Measurements from ENCODE around the gene EHF. TPM values are rescaled to one million over a fixed set of nuclear protein-coding genes. Genes with fewer than 3 reads are reported as not detected.

EHF gene
- total and polyA plus RNA-seq, 9 of the 15 experiments (the other 6 are each of a cell fraction or from before 2014, with no cell fraction given): 0.04 to 0.54 (median 0.37) TPM

DNA sequence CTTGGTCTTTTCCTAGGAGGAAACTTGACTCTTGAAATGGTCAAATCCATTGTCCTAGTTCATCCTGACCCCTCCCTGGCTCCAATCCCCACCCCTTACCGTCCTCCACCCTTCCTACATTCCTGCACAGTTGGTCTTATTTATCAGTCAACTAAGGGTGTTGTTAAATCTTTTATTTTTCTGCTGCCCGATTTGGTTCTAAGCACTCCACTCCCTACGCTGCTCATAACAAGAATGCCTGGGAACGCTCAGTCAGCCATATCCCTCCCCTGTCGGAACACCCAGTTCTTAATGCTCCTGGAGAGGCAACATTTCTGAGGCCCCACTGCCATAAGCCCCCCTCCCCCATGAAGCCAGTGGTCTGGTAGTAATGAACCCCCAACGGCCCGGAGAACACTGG lies 9.7 kb downstream of the EHF start (continued):
- TF ChIP-seq, protein P1, sequence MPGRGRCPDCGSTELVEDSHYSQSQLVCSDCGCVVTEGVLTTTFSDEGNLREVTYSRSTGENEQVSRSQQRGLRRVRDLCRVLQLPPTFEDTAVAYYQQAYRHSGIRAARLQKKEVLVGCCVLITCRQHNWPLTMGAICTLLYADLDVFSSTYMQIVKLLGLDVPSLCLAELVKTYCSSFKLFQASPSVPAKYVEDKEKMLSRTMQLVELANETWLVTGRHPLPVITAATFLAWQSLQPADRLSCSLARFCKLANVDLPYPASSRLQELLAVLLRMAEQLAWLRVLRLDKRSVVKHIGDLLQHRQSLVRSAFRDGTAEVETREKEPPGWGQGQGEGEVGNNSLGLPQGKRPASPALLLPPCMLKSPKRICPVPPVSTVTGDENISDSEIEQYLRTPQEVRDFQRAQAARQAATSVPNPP (IDR thresholded peaks at IDR 0.05; ENCODE audit: borderline replicate concordance, insufficient read depth, insufficient read length): no peak
- TF ChIP-seq, protein P2, sequence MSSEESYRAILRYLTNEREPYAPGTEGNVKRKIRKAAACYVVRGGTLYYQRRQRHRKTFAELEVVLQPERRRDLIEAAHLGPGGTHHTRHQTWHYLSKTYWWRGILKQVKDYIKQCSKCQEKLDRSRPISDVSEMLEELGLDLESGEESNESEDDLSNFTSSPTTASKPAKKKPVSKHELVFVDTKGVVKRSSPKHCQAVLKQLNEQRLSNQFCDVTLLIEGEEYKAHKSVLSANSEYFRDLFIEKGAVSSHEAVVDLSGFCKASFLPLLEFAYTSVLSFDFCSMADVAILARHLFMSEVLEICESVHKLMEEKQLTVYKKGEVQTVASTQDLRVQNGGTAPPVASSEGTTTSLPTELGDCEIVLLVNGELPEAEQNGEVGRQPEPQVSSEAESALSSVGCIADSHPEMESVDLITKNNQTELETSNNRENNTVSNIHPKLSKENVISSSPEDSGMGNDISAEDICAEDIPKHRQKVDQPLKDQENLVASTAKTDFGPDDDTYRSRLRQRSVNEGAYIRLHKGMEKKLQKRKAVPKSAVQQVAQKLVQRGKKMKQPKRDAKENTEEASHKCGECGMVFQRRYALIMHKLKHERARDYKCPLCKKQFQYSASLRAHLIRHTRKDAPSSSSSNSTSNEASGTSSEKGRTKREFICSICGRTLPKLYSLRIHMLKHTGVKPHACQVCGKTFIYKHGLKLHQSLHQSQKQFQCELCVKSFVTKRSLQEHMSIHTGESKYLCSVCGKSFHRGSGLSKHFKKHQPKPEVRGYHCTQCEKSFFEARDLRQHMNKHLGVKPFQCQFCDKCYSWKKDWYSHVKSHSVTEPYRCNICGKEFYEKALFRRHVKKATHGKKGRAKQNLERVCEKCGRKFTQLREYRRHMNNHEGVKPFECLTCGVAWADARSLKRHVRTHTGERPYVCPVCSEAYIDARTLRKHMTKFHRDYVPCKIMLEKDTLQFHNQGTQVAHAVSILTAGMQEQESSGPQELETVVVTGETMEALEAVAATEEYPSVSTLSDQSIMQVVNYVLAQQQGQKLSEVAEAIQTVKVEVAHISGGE (CRISPR knock-in tag; IDR thresholded peaks at IDR 0.05): no peak
- TF ChIP-seq, protein P3, sequence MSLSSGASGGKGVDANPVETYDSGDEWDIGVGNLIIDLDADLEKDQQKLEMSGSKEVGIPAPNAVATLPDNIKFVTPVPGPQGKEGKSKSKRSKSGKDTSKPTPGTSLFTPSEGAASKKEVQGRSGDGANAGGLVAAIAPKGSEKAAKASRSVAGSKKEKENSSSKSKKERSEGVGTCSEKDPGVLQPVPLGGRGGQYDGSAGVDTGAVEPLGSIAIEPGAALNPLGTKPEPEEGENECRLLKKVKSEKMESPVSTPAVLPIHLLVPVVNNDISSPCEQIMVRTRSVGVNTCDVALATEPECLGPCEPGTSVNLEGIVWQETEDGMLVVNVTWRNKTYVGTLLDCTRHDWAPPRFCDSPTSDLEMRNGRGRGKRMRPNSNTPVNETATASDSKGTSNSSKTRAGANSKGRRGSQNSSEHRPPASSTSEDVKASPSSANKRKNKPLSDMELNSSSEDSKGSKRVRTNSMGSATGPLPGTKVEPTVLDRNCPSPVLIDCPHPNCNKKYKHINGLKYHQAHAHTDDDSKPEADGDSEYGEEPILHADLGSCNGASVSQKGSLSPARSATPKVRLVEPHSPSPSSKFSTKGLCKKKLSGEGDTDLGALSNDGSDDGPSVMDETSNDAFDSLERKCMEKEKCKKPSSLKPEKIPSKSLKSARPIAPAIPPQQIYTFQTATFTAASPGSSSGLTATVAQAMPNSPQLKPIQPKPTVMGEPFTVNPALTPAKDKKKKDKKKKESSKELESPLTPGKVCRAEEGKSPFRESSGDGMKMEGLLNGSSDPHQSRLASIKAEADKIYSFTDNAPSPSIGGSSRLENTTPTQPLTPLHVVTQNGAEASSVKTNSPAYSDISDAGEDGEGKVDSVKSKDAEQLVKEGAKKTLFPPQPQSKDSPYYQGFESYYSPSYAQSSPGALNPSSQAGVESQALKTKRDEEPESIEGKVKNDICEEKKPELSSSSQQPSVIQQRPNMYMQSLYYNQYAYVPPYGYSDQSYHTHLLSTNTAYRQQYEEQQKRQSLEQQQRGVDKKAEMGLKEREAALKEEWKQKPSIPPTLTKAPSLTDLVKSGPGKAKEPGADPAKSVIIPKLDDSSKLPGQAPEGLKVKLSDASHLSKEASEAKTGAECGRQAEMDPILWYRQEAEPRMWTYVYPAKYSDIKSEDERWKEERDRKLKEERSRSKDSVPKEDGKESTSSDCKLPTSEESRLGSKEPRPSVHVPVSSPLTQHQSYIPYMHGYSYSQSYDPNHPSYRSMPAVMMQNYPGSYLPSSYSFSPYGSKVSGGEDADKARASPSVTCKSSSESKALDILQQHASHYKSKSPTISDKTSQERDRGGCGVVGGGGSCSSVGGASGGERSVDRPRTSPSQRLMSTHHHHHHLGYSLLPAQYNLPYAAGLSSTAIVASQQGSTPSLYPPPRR (CRISPR knock-in tag; IDR thresholded peaks at IDR 0.05; ENCODE audit: borderline replicate concordance): no peak
- TF ChIP-seq HMG20B (CRISPR knock-in tag; IDR thresholded peaks at IDR 0.05) (no peak), RFX7 (CRISPR knock-in tag; IDR thresholded peaks at IDR 0.05) (no peak), ILK (tag; IDR thresholded peaks at IDR 0.05; ENCODE audit: borderline replicate concordance, low read depth) (no peak), ZNF696 (CRISPR knock-in tag; conservative IDR thresholded peaks at IDR 0.05) (no peak), MBD2 (IDR thresholded peaks at IDR 0.05; ENCODE audit: borderline replicate concordance, low read depth) (no peak), SLC30A9 (CRISPR knock-in tag; IDR thresholded peaks at IDR 0.05) (no peak), ZFP30 (CRISPR knock-in tag; IDR thresholded peaks at IDR 0.05; ENCODE audit: borderline replicate concordance) (no peak), MAFG (tag; conservative IDR thresholded peaks at IDR 0.05) (no peak), ESRRB (CRISPR knock-in tag; IDR thresholded peaks at IDR 0.05; ENCODE audit: borderline replicate concordance) (no peak)
- TF ChIP-seq, protein P4, sequence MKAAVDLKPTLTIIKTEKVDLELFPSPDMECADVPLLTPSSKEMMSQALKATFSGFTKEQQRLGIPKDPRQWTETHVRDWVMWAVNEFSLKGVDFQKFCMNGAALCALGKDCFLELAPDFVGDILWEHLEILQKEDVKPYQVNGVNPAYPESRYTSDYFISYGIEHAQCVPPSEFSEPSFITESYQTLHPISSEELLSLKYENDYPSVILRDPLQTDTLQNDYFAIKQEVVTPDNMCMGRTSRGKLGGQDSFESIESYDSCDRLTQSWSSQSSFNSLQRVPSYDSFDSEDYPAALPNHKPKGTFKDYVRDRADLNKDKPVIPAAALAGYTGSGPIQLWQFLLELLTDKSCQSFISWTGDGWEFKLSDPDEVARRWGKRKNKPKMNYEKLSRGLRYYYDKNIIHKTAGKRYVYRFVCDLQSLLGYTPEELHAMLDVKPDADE (conservative IDR thresholded peaks at IDR 0.05; ENCODE audit: control insufficient read depth, low read depth, low read length): no peak

Measured in K562 (cell line).